Transverse colon (tissue), 3 donors: ENCODE results near the gene REEP2.

Experiments used
- EP300 ChIP-seq: sonication (generic); formaldehyde crosslinking; IDR thresholded peaks from one replicate; pipeline ENCODE4 v1.6.1; 2017; ENCODE audit warnings: antibody characterized with exemption, low read depth
- POLR2A ChIP-seq: fragments of 450-650 bp; IDR thresholded peaks from one replicate; pipeline ENCODE4 v1.6.1; 2016; ENCODE audit warnings: antibody characterized with exemption, mild to moderate bottlenecking, moderate library complexity
- TF ChIP-seq, protein P1 (sequence below), 5 experiments: fragments of 200-600 bp in 3 of 5; fragments of 450-650 bp in 2 of 5; sonication (generic) in 3 of 5; IDR thresholded peaks; 1 replicate in 2 of 5; 2 replicates in 3 of 5; pipeline ENCODE4 v1.5.1; 2016 to 2017; ENCODE audit warnings: antibody characterized with exemption in 5 of 5, inconsistent platforms in 3 of 5, mild to moderate bottlenecking in 2 of 5, moderate library complexity in 1 of 5

DNA sequence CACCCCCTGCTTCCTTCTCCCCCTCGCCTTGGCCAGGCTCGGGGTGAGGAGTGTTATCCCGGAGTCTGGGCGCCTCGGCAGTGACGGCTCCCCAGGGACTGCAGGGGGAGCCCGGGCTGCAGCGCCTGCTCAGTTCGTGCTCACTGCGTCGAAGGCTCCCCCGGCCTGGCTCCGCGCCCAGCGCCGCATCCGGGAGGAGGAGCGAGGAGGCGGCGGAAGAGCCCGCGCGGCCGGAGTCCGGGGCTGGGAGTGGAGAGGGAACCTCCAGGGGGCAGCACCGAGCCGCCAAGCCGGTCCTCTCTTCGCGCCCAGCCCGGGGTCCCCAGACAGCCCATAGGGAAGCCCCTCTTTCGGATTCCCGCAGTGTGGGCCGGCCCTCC, 25.1 kb downstream of the REEP2 start:
- TF ChIP-seq, protein P1, sequence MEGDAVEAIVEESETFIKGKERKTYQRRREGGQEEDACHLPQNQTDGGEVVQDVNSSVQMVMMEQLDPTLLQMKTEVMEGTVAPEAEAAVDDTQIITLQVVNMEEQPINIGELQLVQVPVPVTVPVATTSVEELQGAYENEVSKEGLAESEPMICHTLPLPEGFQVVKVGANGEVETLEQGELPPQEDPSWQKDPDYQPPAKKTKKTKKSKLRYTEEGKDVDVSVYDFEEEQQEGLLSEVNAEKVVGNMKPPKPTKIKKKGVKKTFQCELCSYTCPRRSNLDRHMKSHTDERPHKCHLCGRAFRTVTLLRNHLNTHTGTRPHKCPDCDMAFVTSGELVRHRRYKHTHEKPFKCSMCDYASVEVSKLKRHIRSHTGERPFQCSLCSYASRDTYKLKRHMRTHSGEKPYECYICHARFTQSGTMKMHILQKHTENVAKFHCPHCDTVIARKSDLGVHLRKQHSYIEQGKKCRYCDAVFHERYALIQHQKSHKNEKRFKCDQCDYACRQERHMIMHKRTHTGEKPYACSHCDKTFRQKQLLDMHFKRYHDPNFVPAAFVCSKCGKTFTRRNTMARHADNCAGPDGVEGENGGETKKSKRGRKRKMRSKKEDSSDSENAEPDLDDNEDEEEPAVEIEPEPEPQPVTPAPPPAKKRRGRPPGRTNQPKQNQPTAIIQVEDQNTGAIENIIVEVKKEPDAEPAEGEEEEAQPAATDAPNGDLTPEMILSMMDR (IDR thresholded peaks at IDR 0.05) = peak; percentile 91 to 99 (median 95)
- TF ChIP-seq EP300 (no peak), POLR2A (peak; percentile 83)
